ENCODE results near the gene ROBO1. TPM values are rescaled to one million over a fixed set of nuclear protein-coding genes. Genes with fewer than 3 reads are reported as not detected.

ROBO1 gene
- total RNA-seq, 1 donor from 2014 or later: 78.0 TPM

- H3K36me3 Mint-ChIP-seq (ENCODE audit: insufficient read depth): no peaks in the 10 kb centered on the region
- H3K4me1 Mint-ChIP-seq (ENCODE audit: low read depth): no peaks in the 10 kb centered on the region
- H3K27ac Mint-ChIP-seq: no peak overlapping the region
- no peaks in the 10 kb centered on the region for H3K27me3 Mint-ChIP-seq
- TF ChIP-seq, protein P1, sequence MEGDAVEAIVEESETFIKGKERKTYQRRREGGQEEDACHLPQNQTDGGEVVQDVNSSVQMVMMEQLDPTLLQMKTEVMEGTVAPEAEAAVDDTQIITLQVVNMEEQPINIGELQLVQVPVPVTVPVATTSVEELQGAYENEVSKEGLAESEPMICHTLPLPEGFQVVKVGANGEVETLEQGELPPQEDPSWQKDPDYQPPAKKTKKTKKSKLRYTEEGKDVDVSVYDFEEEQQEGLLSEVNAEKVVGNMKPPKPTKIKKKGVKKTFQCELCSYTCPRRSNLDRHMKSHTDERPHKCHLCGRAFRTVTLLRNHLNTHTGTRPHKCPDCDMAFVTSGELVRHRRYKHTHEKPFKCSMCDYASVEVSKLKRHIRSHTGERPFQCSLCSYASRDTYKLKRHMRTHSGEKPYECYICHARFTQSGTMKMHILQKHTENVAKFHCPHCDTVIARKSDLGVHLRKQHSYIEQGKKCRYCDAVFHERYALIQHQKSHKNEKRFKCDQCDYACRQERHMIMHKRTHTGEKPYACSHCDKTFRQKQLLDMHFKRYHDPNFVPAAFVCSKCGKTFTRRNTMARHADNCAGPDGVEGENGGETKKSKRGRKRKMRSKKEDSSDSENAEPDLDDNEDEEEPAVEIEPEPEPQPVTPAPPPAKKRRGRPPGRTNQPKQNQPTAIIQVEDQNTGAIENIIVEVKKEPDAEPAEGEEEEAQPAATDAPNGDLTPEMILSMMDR (IDR thresholded peaks at IDR 0.05; ENCODE audit: unreplicated experiment): no peak
- no peaks in the 10 kb centered on the region for H3K9me3 Mint-ChIP-seq (ENCODE audit: low read depth)
- DNase-seq (ENCODE audit: low spot score, unreplicated experiment): no peak
- no peak overlapping the region for H3K4me3 Mint-ChIP-seq (ENCODE audit: low read depth)
Measured at GRCh38 chr3:79286882-79287281, 480.9 kb downstream of the ROBO1 start.

DNA sequence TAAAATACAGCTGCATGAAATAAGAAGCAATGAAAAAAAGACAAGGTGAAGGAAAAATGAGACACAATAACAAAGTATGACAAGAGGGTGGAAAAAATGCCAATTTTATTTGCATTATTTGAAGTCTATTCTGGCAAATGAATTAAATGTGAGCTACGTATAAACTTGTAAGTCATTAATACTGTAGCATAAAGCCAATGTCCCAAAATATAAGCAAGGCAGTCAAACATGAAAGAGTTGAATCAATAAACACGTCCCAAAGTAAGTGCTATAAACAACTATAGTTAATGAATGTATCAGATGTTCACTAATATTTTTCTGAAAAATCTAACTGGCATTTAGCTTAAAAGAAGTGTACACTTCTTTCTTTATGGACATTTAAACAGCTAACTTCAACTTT is 481.9 kb downstream of the ROBO1 start:
- Mint-ChIP-seq H3K4me1 (ENCODE audit: low read depth) (no peaks in the 10 kb centered on the region), H3K4me3 (ENCODE audit: low read depth) (no peak overlapping the region), H3K27me3 (no peaks in the 10 kb centered on the region), H3K9me3 (ENCODE audit: low read depth) (no peaks in the 10 kb centered on the region), H3K36me3 (ENCODE audit: insufficient read depth) (no peaks in the 10 kb centered on the region), H3K27ac (no peak overlapping the region)
- TF ChIP-seq, protein P1 (IDR thresholded peaks at IDR 0.05; ENCODE audit: unreplicated experiment): no peak
- DNase-seq (ENCODE audit: low spot score, unreplicated experiment): no peak

GRCh38 chr3:79285380-79285779 is 482.4 kb downstream of the ROBO1 start:
- Mint-ChIP-seq H3K4me3 (ENCODE audit: low read depth) (no peak overlapping the region), H3K9me3 (ENCODE audit: low read depth) (no peaks in the 10 kb centered on the region), H3K4me1 (ENCODE audit: low read depth) (no peaks in the 10 kb centered on the region), H3K27me3 (no peaks in the 10 kb centered on the region), H3K36me3 (ENCODE audit: insufficient read depth) (no peaks in the 10 kb centered on the region), H3K27ac (no peak overlapping the region)
- DNase-seq (ENCODE audit: low spot score, unreplicated experiment): no peak
- TF ChIP-seq, protein P1 (IDR thresholded peaks at IDR 0.05; ENCODE audit: unreplicated experiment): no peak

GRCh38 chr3:79284781-79285180 is 483.0 kb downstream of the ROBO1 start:
- Mint-ChIP-seq H3K4me1 (ENCODE audit: low read depth) (no peaks in the 10 kb centered on the region), H3K27ac (no peak overlapping the region), H3K27me3 (no peaks in the 10 kb centered on the region), H3K9me3 (ENCODE audit: low read depth) (peaks cover 2% of the 10 kb centered on the region), H3K4me3 (ENCODE audit: low read depth) (no peak overlapping the region), H3K36me3 (ENCODE audit: insufficient read depth) (no peaks in the 10 kb centered on the region)
- TF ChIP-seq, protein P1 (IDR thresholded peaks at IDR 0.05; ENCODE audit: unreplicated experiment): no peak
- no peak for DNase-seq (ENCODE audit: low spot score, unreplicated experiment)

- TF ChIP-seq, protein P1 (IDR thresholded peaks at IDR 0.05; ENCODE audit: unreplicated experiment): no peak
- no peak for DNase-seq (ENCODE audit: low spot score, unreplicated experiment)
- H3K27ac Mint-ChIP-seq: no peak overlapping the region
- no peaks in the 10 kb centered on the region for H3K27me3 Mint-ChIP-seq
- no peaks in the 10 kb centered on the region for H3K4me1 Mint-ChIP-seq (ENCODE audit: low read depth)
- peaks cover 11% of the 10 kb centered on the region for H3K9me3 Mint-ChIP-seq (ENCODE audit: low read depth)
- H3K36me3 Mint-ChIP-seq (ENCODE audit: insufficient read depth): no peaks in the 10 kb centered on the region
- no peak overlapping the region for H3K4me3 Mint-ChIP-seq (ENCODE audit: low read depth)
Measured at GRCh38 chr3:79278681-79279080, 489.1 kb downstream of the ROBO1 start.
